IgD-negative memory B cell (primary cell): ENCODE measurements around the gene CNTNAP2. TPM values are rescaled to one million over a fixed set of nuclear protein-coding genes. Genes with fewer than 3 reads are reported as not detected.

Experiments
- H3K27ac Mint-ChIP-seq, 3 donors: one replicate each; pipeline ENCODE4 v1.8.0; 2020 to 2022; ENCODE audit warnings: mild to moderate bottlenecking in 3 of 3, mixed read lengths in 3 of 3, moderate library complexity in 1 of 3
- H3K27me3 Mint-ChIP-seq: one replicate; pipeline ENCODE4 v1.8.0; 2021; ENCODE audit warnings: mixed read lengths
- H3K36me3 Mint-ChIP-seq: one replicate; pipeline ENCODE4 v1.8.0; 2020; ENCODE audit warnings: mild to moderate bottlenecking, mixed read lengths
- H3K4me1 Mint-ChIP-seq, 3 donors: one replicate each; pipeline ENCODE4 v1.8.0; 2020 to 2022; ENCODE audit warnings: mixed read lengths in 3 of 3, mild to moderate bottlenecking in 1 of 3
- H3K4me3 Mint-ChIP-seq, 4 donors: one replicate each; pipeline ENCODE4 v1.8.0; 2020 to 2022; ENCODE audit warnings: mild to moderate bottlenecking in 4 of 4, mixed read lengths in 4 of 4, moderate library complexity in 3 of 4
- H3K9me3 Mint-ChIP-seq, 3 donors: one replicate each; pipeline ENCODE4 v1.8.0; 2020 to 2021; ENCODE audit warnings: mixed read lengths in 3 of 3, mild to moderate bottlenecking in 1 of 3
- polyA plus RNA-seq: library from polyadenylated mRNA; unstranded; fragments of 300-500 nt; fragmentation: Illumina TruSeq; gene quantifications from one replicate; pipeline ENCODE4 v1.2.3, GENCODE V29; 2021

CNTNAP2 gene
- polyA plus RNA-seq, 1 donor from 2014 or later, result 47.3 TPM

DNA sequence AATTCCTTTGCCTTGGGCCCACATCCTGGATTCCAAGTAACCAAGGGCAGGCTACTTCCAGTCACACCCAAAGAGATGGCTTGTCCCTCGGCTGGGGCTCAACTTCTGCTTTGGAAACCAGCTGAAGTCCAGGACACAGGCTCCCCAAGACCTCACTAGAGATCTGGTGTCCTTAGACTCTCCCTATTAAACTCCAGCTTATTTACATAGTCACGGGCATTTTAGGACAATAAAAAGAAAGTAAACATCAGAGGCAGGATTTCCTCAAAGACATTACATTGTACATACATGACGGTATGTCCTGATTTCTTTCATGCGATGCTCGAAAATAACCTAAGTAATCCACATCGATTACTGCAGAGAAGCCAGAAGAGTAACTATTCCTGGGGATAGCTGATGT, 2012.4 kb downstream of the CNTNAP2 start:
- H3K27me3 Mint-ChIP-seq, result peaks cover 10% of the 10 kb centered on the region
- H3K27ac Mint-ChIP-seq, result no peak overlapping the region
- peaks cover 2% of the 10 kb centered on the region for H3K36me3 Mint-ChIP-seq
- no peaks in the 10 kb centered on the region for H3K4me1 Mint-ChIP-seq
- peaks cover 2 to 8% (median 7%) of the 10 kb centered on the region in 3 donors for H3K9me3 Mint-ChIP-seq
- peak overlapping the region in 1 of 4 donors; percentile 81 for H3K4me3 Mint-ChIP-seq

DNA sequence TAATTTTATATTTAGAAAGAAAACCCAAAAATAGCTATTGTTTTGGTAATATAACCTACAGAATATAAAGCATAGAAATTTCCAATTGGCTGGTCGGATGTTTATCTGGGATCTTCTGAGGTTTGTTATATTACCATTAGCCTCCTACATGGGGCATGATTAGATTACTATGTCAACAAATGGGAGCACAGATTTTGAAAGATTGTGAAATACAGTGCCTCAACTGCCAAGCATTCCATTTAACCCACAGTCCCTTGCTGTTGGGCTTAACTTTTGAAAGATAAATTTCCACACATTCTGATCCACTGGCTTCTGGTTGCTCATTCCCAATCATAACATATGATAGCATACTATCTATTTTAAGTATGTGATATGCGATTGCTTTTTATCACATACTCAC, 2018.5 kb downstream of the CNTNAP2 start:
- H3K4me3 Mint-ChIP-seq, result no peak overlapping the region
- peaks cover 2 to 6% (median 6%) of the 10 kb centered on the region in 3 donors for H3K9me3 Mint-ChIP-seq
- H3K27me3 Mint-ChIP-seq, result peaks cover 8% of the 10 kb centered on the region
- H3K36me3 Mint-ChIP-seq, result no peaks in the 10 kb centered on the region
- no peaks in the 10 kb centered on the region for H3K4me1 Mint-ChIP-seq
- no peak overlapping the region for H3K27ac Mint-ChIP-seq

DNA sequence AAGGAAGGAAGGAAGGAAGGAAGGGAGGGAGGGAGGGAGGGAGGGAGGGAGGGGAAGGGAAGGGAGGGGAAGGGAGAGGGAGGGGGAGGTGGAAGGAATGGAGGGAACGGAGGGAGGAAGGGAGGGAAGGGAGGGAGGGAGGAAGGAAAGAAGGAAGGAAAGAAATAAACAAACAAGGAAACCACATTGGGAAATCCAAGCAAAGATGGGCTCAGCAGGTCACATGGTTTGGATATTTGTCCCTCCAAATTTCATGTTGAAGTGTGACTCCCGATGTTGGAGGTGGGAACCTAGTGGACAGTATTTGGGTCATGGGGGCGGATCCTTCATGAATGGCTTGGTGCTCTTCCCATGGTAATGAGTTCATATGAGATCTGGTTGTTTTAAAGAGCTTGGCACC, 2019.4 kb downstream of the CNTNAP2 start:
- Mint-ChIP-seq H3K36me3 (no peaks in the 10 kb centered on the region), H3K4me3 (no peak overlapping the region), H3K27me3 (peaks cover 8% of the 10 kb centered on the region), H3K4me1 (no peaks in the 10 kb centered on the region), H3K9me3 (peaks cover 0 to 6% (median 6%) of the 10 kb centered on the region in 3 donors), H3K27ac (no peak overlapping the region)

DNA sequence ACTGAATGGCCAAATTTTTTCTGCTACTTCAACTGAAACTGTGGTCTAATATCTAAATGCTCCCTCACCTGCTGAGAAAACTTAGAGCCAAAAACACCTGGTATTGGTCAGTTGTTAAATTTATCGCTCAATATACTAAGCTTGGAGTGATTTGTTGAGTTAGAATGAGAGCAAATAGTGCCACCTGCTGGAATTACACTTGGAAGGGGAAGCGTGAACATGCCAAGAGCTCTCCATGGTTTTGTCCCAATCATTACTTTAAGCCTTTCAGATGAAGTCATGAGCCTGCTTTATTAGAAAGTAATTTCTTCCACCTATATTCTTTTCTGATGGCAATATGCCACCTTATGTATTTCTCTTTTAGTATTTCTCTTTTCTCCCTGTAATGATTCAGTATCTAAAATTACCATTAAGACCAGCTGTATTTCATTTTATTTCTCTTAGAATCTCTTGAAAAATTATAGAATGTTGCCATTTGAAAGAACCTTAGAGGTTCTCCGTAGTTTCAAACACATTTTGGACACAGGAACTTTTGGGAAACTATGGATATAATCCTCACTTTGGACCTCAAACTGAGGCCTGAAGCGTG, 2026.2 kb downstream of the CNTNAP2 start:
- no peaks in the 10 kb centered on the region for H3K36me3 Mint-ChIP-seq
- no peak overlapping the region for H3K27ac Mint-ChIP-seq
- H3K27me3 Mint-ChIP-seq, result peaks cover 8% of the 10 kb centered on the region
- peaks cover 0 to 3% (median under 1%) of the 10 kb centered on the region in 3 donors for H3K9me3 Mint-ChIP-seq
- no peak overlapping the region for H3K4me3 Mint-ChIP-seq
- peaks cover 0 to 2% (median 0%) of the 10 kb centered on the region in 3 donors for H3K4me1 Mint-ChIP-seq

DNA sequence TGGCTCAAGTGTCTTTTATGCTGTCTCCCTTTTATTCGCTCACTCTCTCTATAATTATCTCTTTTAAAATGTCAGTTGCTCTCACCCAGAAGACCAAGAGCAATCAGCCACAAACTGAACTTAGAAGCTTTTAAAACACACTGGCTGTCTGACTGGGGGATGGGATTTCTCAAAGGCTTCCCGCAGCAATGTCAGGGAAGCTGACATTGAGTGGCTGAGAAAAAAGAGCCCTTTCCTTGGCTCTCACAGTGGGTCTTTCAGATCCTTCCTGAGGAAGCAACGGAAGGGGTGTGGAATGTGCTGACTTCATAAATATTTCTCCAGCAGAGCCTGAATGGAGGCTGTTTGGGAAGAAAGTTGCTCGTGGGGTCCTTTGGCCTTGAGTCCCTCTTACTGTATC, 2028.2 kb downstream of the CNTNAP2 start:
- H3K4me3 Mint-ChIP-seq, result no peak overlapping the region
- H3K27ac Mint-ChIP-seq, result no peak overlapping the region
- H3K27me3 Mint-ChIP-seq, result peaks cover 8% of the 10 kb centered on the region
- no peaks in the 10 kb centered on the region for H3K36me3 Mint-ChIP-seq
- H3K4me1 Mint-ChIP-seq, result peaks cover 0 to 3% (median 0%) of the 10 kb centered on the region in 3 donors
- peaks cover 0 to 1% (median 0%) of the 10 kb centered on the region in 3 donors for H3K9me3 Mint-ChIP-seq

DNA sequence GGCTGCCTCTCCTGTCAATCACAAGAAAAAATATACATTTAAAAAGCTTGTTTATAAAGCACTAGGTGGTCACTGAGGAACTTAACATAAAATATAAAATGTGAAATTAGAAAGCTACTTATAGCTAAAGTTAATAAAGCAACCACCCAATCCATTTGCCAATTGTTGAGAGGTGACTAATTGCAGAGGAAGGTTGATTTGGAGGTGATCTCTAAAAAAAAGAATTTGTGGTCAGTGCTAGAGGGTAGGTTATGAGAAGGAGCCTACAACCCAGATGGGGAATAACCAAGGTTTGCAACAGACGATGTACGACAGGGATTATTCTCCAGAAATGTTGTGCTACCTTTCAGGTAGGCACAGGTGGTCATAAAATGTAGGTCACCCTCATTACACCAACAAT, 2029.7 kb downstream of the CNTNAP2 start:
- no peak overlapping the region for H3K4me3 Mint-ChIP-seq
- no peaks in the 10 kb centered on the region for H3K36me3 Mint-ChIP-seq

DNA sequence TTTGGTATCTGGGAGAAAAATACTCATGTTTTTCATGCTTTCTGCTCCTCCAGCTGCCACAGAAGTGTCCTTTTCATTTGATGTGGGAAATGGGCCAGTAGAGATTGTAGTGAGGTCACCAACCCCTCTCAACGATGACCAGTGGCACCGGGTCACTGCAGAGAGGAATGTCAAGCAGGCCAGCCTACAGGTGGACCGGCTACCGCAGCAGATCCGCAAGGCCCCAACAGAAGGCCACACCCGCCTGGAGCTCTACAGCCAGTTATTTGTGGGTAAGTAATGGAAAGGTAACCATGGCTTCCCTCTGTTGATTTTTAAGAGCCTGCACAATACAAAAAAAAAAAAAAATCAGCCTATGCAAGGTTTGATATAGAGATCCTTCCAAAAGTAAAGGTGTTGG, 2030.8 kb downstream of the CNTNAP2 start:
- Mint-ChIP-seq H3K9me3 (peaks cover 0 to 5% (median 1%) of the 10 kb centered on the region in 3 donors), H3K27ac (no peak overlapping the region), H3K4me3 (no peak overlapping the region), H3K4me1 (peaks cover 0 to 3% (median 0%) of the 10 kb centered on the region in 3 donors), H3K36me3 (no peaks in the 10 kb centered on the region), H3K27me3 (peaks cover 6% of the 10 kb centered on the region)

More for the DNA sequence above, 2029.7 kb downstream of the CNTNAP2 start:
- Mint-ChIP-seq H3K27me3 (peaks cover 8% of the 10 kb centered on the region), H3K4me1 (peaks cover 0 to 3% (median 0%) of the 10 kb centered on the region in 3 donors), H3K9me3 (peaks cover 0 to under 1% (median 0%) of the 10 kb centered on the region in 3 donors), H3K27ac (no peak overlapping the region)

DNA sequence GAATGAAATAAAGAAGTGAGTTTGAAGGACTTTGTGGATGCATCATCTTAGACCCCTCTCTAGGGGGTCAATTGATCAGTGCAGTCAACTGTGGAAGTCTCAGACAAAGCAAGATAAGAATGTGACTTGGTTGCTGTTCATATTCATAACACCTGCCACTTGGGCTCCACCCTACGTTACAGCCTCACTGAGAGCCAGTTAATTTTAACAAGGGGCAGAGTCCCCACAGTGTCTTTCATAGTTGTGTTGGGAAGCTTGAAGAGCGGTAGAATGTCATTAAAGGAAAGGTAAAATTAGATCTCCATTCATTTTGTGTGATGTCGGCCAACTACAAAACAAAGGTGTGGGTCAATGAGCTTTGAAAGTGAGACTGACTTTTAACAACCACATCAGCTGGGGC, 2031.9 kb downstream of the CNTNAP2 start:
- H3K27ac Mint-ChIP-seq, result no peak overlapping the region
- H3K4me1 Mint-ChIP-seq, result peaks cover 0 to 1% (median 0%) of the 10 kb centered on the region in 3 donors
- H3K9me3 Mint-ChIP-seq, result peaks cover 0 to 5% (median 1%) of the 10 kb centered on the region in 3 donors
- H3K36me3 Mint-ChIP-seq, result no peaks in the 10 kb centered on the region
- no peak overlapping the region for H3K4me3 Mint-ChIP-seq
- H3K27me3 Mint-ChIP-seq, result peaks cover 6% of the 10 kb centered on the region

DNA sequence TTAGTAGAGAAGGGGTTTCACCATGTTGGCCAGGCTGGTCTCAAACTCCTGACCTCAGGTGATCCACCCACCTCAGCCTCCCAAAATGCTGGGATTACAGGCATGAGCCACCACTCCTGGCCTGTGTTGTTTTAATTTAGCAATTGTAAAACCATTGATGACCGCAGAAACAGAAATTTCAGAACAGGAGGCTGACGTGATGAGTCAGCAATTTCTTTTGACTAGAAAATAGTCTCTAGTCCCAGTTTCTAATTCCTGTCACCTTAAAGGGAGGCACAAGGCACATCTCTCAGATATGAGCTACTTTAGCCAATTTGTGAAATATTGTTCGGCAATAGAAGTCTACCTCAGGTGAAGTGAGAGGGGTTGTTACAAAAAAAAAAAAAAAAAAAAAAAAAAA, 2033.1 kb downstream of the CNTNAP2 start:
- Mint-ChIP-seq H3K27ac (no peak overlapping the region), H3K4me3 (no peak overlapping the region), H3K36me3 (no peaks in the 10 kb centered on the region), H3K9me3 (peaks cover 0 to 5% (median 1%) of the 10 kb centered on the region in 3 donors), H3K27me3 (peaks cover 2% of the 10 kb centered on the region), H3K4me1 (peaks cover 0 to 1% (median 0%) of the 10 kb centered on the region in 3 donors)

DNA sequence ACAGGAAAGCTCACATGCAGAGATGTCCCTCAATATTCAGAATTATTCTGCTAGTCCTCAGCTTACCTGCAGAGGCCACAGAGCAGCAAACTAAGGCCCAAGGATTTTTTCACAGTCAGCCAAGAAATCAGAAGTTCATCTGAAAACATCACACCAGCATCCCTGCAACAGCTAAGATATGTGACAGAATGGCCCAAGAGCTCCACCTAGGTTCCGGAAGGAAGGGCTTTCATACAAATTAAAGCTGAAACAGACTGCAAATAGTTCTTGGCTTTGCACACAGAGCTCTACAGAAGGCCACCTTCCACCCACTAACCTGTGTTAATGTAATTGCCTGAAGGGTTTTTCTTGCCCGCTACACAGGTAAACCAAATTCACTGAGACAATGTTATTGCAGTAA, 2035.2 kb downstream of the CNTNAP2 start:
- Mint-ChIP-seq H3K27me3 (peaks cover 2% of the 10 kb centered on the region), H3K4me1 (peaks cover 0 to 1% (median 0%) of the 10 kb centered on the region in 3 donors), H3K36me3 (no peaks in the 10 kb centered on the region), H3K27ac (no peak overlapping the region), H3K9me3 (peaks cover 0 to 5% (median 1%) of the 10 kb centered on the region in 3 donors), H3K4me3 (no peak overlapping the region)

DNA sequence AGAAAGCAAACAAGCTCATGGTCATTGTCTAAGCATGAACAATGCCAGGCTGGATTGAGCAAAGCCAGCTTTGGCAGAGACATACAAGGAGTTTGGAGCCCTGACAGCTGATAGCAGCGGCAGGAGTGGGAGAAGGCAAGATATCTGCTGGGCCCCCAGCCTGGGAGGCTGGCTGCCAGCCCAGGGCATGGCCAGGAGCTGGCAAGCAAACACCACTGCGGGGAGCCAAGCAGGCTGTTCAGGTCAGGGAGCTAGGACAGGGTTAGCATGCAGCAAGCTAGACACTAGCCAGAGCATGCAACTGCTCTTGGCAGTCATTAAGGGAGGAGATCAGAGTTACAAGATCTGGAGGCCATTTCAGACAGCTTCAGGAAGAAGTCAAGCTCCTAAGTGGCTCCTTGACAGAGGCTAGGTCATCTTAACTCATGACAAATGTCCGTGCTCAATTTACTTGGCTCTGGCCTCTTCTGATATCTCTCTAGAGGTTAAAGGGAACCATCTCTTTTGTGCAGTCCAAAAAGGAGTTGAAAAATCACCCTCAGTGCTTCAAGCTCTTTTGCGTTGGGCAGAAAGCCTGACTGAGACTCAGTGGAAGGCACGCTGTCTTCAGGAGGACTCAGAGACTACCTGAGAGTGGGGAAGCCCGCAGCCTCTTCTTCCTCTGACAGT, 2037.1 kb downstream of the CNTNAP2 start:
- Mint-ChIP-seq H3K27ac (no peak overlapping the region), H3K9me3 (peaks cover 0 to 5% (median 1%) of the 10 kb centered on the region in 3 donors), H3K4me3 (no peak overlapping the region), H3K36me3 (no peaks in the 10 kb centered on the region), H3K4me1 (peaks cover 0 to 1% (median 0%) of the 10 kb centered on the region in 3 donors), H3K27me3 (no peaks in the 10 kb centered on the region)

DNA sequence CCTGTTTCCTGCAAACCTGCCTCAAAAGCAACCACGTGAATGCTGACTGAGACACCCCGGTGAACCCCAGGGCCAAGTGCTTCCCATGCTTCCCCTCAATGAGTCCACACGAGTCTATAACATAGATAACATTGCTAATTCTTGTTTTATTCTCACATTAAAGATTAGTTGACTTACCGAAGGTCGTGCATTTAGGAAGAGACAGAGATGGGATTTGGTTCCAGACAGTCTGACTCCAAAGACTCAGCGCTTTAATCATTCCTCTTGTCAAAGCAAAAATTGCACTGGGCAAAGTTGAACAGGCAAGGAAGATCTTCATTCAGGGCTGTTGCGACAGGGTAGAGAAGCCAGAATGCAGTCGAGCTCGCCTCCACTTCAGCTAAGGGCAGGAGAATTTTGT, 2038.4 kb downstream of the CNTNAP2 start:
- Mint-ChIP-seq H3K4me3 (no peak overlapping the region), H3K27ac (no peak overlapping the region), H3K4me1 (no peaks in the 10 kb centered on the region), H3K27me3 (no peaks in the 10 kb centered on the region), H3K36me3 (no peaks in the 10 kb centered on the region), H3K9me3 (peaks cover 0 to 5% (median 1%) of the 10 kb centered on the region in 3 donors)

DNA sequence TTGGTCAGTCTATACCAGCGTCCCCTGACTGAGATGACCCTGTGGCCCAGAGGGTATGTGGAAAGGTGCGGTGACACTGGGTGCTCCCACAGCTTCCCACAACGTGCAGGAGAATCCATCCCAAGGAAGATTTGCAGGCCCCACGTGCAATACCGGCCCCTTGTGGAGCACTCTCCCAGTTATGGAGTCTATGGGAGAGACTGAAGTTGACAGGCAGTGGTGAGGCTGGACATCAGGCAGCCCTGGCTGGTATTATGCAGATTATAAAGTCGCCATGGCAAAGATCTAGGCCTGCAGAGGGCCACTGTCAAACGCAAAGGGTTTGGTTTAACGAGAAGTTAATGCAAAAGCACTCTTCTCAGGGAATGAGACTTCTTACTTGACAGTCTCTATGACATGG, 2039.2 kb downstream of the CNTNAP2 start:
- no peaks in the 10 kb centered on the region for H3K4me1 Mint-ChIP-seq
- no peak overlapping the region for H3K4me3 Mint-ChIP-seq
- no peak overlapping the region for H3K27ac Mint-ChIP-seq
- no peaks in the 10 kb centered on the region for H3K36me3 Mint-ChIP-seq
- peaks cover 0 to 5% (median 1%) of the 10 kb centered on the region in 3 donors for H3K9me3 Mint-ChIP-seq
- H3K27me3 Mint-ChIP-seq, result no peaks in the 10 kb centered on the region

DNA sequence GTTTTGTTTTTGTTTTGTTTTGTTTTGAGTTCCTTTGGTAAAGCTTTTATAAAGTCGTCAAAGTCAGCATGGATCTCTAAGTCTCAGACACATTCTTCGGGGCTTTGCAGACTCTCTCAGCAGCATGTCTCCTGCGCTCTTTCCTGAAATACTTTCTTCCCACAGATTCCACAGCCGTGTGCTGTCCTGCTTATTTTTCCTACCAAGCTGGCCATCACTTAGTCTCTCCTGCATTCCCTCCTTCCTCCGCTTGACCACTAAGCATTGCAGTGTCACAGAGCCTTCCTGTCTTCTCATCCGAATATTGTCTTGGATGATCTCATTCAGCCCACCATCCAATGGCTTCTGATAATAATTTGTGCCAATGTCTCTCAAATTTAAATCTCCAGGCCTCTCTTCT, 2039.6 kb downstream of the CNTNAP2 start:
- H3K4me1 Mint-ChIP-seq, result no peaks in the 10 kb centered on the region
- no peaks in the 10 kb centered on the region for H3K36me3 Mint-ChIP-seq
- H3K9me3 Mint-ChIP-seq, result peaks cover 0 to 5% (median 1%) of the 10 kb centered on the region in 3 donors

DNA sequence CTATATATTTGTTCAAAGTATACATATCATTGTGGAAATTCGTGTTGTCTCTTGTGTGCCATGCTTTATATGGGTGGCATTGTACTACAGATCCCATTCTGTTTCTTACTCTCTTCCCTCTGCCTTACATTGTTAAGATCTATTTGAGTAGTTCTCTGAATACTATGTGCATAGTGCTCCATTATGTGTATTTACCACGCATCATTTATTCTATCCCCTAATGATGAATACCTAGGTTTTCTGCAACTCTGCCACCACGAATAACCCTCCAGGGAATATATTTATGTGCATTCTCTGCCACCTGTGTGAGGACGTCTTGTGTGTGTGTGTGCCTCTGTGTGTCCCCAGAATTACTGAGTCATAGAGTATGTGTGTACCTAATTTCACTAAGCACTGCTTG, 2042.7 kb downstream of the CNTNAP2 start:
- H3K27ac Mint-ChIP-seq, result no peak overlapping the region
- H3K27me3 Mint-ChIP-seq, result peaks cover 5% of the 10 kb centered on the region
- no peaks in the 10 kb centered on the region for H3K9me3 Mint-ChIP-seq
- H3K4me1 Mint-ChIP-seq, result no peaks in the 10 kb centered on the region
- no peak overlapping the region for H3K4me3 Mint-ChIP-seq
- H3K36me3 Mint-ChIP-seq, result no peaks in the 10 kb centered on the region

More for the DNA sequence above, 2039.6 kb downstream of the CNTNAP2 start:
- H3K27ac Mint-ChIP-seq, result no peak overlapping the region
- no peak overlapping the region for H3K4me3 Mint-ChIP-seq
- no peaks in the 10 kb centered on the region for H3K27me3 Mint-ChIP-seq

DNA sequence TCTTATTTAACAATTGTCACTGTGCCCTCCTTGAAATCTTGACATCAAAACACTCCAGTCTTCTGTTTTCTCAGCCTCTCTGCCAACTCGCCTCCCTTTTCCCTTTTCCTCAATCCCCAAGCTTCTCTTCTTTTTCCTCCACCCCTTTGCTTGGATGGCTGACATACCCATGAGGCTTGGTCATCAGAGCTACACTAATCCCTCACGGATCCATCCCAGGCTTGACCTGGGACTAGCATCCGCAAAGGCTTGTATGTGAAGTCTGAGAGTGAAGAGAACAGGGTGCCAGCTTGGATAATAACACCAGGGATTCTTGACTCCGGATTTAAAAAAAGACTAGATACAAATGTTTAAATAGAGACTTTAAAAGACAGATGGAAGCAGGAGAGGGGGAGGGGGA, 2045.2 kb downstream of the CNTNAP2 start:
- Mint-ChIP-seq H3K9me3 (peaks cover 0 to 2% (median 0%) of the 10 kb centered on the region in 3 donors), H3K27ac (no peak overlapping the region), H3K27me3 (peaks cover 9% of the 10 kb centered on the region), H3K4me1 (no peaks in the 10 kb centered on the region), H3K4me3 (no peak overlapping the region), H3K36me3 (no peaks in the 10 kb centered on the region)
